ENCODE data around the gene FIG4. TPM values are rescaled to one million over a fixed set of nuclear protein-coding genes. Genes with fewer than 3 reads are reported as not detected.
"Not testable (repeated sequence)": the region's sequence is repeated elsewhere in the genome, so short reads cannot be mapped to it uniquely, and the experiment has no call there.

The FIG4 gene
- total RNA-seq, 1 experiment from 2014 or later, result 8.5 TPM

- DNase-seq (ENCODE audit: low read depth), result no peak
These were observed 161.6 kb downstream of the FIG4 start for GRCh38 chr6:109852713-109853112.

- no peak for DNase-seq (ENCODE audit: low read depth)
These were observed 162.3 kb downstream of the FIG4 start for GRCh38 chr6:109853426-109853825.

GRCh38 chr6:109853951-109854350, 162.9 kb downstream of the FIG4 start:
- no peak for DNase-seq (ENCODE audit: low read depth)

DNA sequence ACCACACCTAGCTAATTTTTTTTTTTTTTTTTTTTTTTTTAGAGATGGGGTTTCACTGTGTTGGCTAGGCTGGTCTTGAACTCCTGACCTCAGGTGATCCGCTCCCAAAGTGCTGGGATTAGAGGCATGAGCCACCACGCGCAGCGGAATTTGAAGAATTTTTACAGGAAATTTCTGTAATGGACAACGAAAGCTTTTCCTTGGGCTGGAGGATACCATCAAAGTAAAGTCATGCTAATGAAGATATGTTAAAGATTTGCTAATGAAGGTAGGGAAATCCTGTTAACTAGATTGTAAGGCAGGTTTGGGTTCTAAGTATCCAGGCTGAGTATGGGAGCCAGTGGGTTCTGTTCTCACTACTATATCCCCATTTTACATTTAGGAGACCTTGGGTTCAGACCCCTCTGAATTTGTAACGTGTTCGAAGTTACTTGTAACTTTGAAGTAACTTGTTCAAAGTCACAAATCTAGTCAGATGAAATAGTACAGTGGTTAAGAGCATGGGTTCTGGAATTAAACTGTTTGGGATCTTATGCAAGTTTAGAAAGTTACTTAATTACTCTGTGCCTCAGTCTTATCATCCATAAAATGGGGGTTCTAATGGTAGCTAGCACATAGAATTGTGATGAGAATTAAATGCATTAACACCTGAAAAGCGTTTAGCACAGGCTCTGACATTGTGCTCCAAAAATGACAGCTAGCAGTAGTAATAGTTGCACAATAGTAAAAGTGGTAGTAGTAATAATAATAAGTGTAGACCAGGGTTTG, 163.6 kb downstream of the FIG4 start:
- DNase-seq (ENCODE audit: low read depth), result no peak

DNA sequence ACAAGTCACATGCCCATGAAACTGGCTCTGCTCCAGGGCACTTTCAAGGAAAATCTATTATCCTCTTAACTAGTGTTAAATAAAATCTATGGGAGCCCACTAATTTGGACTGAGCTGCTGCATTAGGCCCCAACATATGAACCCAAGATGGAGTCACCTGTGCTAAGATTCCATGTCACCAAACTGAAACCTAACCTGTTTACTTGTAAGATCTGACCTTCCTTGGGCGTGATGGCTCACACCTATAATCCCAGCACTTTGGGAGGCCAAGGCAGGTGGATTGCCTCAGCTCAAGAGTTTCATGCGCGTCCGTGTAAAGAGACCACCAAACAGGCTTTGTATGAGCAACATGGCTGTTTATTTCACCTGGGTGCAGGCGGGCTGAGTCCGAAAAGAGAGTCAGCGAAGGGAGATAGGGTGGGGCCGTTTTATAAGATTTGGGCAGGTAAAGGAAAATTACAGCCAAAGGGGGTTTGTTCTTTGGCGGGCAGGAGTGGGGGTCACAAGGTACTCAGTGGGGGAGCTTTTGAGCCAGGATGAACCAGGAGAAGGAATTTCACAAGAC, 164.5 kb downstream of the FIG4 start:
- not testable (repeated sequence) for DNase-seq (ENCODE audit: low read depth)

- DNase-seq (ENCODE audit: low read depth), result no peak
These were observed 170.8 kb downstream of the FIG4 start for GRCh38 chr6:109861946-109862345.

DNA sequence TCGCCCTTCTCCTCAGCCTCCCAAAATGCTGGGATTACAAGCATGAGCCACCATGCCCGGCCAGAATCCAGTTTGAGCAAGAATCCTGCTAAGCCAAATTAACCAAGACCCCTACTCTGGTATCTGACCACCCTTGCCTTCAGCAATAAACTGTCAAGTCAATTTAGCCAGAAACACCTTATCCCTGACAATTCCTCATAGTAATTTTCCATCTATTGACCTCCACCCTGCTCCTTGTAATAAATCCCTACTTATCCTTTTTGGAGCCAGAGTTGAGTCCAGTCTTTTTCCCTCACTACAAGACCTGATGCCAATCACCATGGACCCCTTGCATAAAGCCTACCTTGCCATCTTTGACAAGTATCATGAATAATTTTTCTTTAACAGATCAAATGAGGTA, 173.0 kb downstream of the FIG4 start:
- DNase-seq (ENCODE audit: low read depth), result no peak

DNA sequence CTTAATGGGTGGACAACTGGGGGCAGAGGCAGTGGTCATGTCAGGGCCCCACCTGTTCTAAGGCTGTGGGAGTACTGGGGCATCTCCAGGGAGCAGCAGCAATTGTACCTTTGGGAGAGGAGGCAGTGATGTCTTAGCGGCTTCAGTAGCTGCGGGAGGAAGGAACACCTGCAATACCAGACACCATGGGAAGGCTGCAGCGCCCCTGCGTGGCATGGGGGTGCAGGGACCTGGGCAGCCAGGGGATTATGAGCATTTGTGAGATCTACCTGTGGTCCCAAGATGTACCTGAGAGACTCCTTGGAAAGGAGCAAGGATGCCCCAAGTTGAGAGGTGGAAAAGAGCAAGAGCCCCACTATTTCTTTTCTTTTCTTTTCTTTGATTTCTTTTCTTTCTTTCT, 174.9 kb downstream of the FIG4 start:
- DNase-seq (ENCODE audit: low read depth), result no peak

- no peak for DNase-seq (ENCODE audit: low read depth)
These were observed 176.2 kb downstream of the FIG4 start for GRCh38 chr6:109867009-109867969.

GRCh38 chr6:109867970-109868358, 176.9 kb downstream of the FIG4 start:
- peak; percentile 18 for DNase-seq (ENCODE audit: low read depth)

DNA sequence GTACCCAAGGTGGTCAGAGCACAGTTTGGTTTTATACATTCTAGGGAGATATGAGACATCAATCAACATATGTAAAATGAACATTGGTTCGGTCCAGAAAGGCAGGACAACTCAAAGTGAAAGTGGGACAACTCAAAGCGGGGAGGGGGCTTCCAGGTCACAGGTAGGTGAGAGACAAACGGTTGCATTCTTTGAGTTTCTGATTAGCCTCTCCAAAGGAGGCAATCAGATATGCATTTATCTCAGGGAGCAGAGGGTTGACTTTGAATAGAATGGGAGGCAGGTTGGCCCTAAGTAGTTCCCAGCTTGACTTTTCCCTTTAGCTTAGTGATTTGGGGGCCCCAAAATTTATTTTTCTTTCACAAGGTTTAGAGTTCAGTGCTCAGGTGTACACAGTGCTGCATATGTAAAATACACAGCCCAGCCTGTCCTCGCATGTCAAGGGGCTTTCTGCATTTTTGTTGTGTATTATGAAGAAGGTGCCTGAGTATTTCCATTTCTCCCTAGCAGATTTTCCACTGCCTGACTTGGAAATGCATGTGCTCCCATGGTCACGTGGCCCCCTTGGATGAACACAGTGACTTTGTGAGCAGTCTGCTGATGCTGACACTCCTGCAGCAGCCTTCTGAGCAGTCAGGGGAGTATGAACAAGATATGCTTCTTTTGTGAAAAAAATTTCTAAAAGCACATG, 178.4 kb downstream of the FIG4 start:
- DNase-seq (ENCODE audit: low read depth), result peak; percentile 8

- DNase-seq (ENCODE audit: low read depth), result no peak
These were observed 179.0 kb downstream of the FIG4 start for GRCh38 chr6:109870089-109870410.

GRCh38 chr6:109872549-109872948, 181.5 kb downstream of the FIG4 start:
- DNase-seq (ENCODE audit: low read depth), result no peak

DNA sequence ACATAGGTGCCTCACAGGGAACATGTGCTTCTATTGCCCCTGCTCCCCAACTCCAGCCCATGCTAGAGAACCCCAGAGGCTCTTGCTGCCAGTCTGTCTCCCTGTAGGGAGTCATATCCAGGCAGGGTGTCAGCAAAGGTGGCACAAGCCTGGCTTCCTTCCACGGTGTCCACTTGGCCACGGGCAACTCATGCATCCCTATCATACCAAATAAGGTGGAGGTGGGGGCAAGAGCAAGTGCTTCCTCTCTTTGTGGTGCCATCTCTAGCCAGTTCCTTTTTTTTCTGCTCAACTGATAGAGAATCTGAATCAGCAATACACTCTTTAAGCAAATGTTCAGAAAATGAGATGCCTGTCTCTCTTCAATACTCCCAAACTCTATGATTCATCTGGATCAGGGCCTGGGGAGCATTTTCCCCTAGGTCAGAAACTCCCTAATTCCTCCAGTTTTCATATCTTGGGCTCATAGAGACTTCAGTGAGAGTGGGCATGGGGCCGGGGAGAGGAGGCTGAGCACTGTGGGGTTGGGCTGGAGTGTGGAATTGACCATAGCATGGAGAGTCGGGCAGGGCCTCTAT, 182.0 kb downstream of the FIG4 start:
- DNase-seq (ENCODE audit: low read depth), result no peak

DNA sequence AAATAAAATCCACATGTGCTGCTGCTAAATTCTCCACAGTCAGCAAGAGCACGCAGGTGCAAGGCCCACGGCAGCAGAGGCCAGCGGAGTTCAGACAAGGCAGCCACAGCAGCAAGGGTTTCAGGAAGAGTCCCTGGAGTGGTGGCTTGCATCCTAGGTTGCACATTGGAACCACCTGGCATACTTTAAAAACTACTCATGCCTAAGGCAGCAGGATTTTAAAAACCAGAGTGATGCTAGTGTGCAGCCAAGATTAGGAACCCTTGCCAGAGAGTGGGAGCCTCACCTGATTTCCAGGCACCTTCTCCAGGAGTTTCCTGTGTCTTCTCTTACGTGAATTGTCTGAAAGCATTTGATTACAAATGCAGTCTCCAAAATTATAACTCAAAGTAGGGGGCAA, 183.0 kb downstream of the FIG4 start:
- DNase-seq (ENCODE audit: low read depth), result no peak

DNA sequence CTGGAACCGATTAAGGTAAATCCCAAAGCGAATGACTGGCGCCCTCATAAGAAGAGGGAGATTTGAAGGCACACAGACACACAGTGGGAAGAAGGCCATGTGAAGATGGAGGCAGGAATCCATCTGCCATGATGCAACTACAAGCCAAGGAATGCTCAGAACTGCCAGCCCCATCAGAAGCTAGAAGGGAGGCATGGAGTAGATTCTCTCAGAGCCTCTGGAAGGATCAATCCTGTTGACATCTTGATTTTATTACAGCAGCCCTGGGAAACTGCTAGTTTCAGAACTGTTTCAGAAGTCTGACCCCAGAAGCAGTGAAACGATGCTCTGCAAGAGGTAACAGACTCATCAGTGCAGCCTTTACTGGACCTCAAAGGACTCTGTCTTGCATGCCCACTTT, 183.5 kb downstream of the FIG4 start:
- DNase-seq (ENCODE audit: low read depth), result no peak

Other genes with a start within 250 kb of the FIG4 start
- gene MICAL1, start 235.5 kb upstream of the FIG4 start, total RNA-seq (2014; rRNA removed; shearing (Covaris generic)), result 37.2 and 37.3 TPM in 2 replicates
- gene ZBTB24, start 208.1 kb upstream of the FIG4 start, total RNA-seq (2014; rRNA removed; shearing (Covaris generic)), result 9.6 and 10.8 TPM in 2 replicates
- gene AK9, start 94 bp upstream of the FIG4 start, total RNA-seq (2014; rRNA removed; shearing (Covaris generic)), result 2.0 and 3.0 TPM in 2 replicates